ENCODE measurements around the gene GTPBP3.

The GTPBP3 gene

GRCh38 chr19:17391371-17392151 lies 54.2 kb downstream of the GTPBP3 start:
- DNase-seq = no peak
